Right lobe of liver (tissue), 6 donors: Measurements from ENCODE around the gene UNC13D. TPM values are rescaled to one million over a fixed set of nuclear protein-coding genes. Genes with fewer than 3 reads are reported as not detected.
A peak's percentile ranks its signal among the peaks of the same experiment; 100 is the strongest.

ENCODE experiments used
- ATAC-seq, 4 donors: fragments of 200-7000 bp; cut with Tn5 transposase; one replicate each; pipeline ENCODE4 v1.9.1; 2020; ENCODE audit warnings: mild to moderate bottlenecking in 4 of 4, moderate library complexity in 4 of 4
- DNase-seq, 3 donors: peaks; one replicate each; pipeline ENCODE4 v3.0.0-alpha.2; 2020
- H3K27ac ChIP-seq, 3 donors: fragments of 200-600 bp; one replicate each; pipeline ENCODE4 v1.8.0; 2022
- H3K27me3 ChIP-seq, 2 donors: fragments of 200-600 bp; one replicate each; pipeline ENCODE4 v1.8.0; 2022
- H3K36me3 ChIP-seq, 4 donors: fragments of 200-600 bp; sonication (generic) in 1 of 4; one replicate each; pipeline versions ENCODE4 v1.5.1 to v1.8.0; 2017 to 2022; ENCODE audit warnings: control low read depth in 1 of 4
- H3K4me1 ChIP-seq, 4 donors: fragments of 200-600 bp; sonication (generic) in 1 of 4; one replicate each; pipeline versions ENCODE4 v1.5.1 to v1.8.0; 2017 to 2022; ENCODE audit warnings: control low read depth in 1 of 4
- H3K4me3 ChIP-seq, 3 donors: fragments of 200-600 bp; one replicate each; pipeline ENCODE4 v1.8.0; 2022
- H3K9me3 ChIP-seq, 4 donors: fragments of 200-600 bp; sonication (generic) in 1 of 4; one replicate each; pipeline versions ENCODE4 v1.5.1 to v1.8.0; 2017 to 2022; ENCODE audit warnings: control low read depth in 1 of 4
- POLR2A ChIP-seq: fragments of 450-650 bp; IDR thresholded peaks from one replicate; pipeline ENCODE4 v1.6.1; 2017; ENCODE audit warnings: antibody characterized with exemption, mild to moderate bottlenecking
- WGBS: methylation state at CpG from one replicate; pipeline ENCODE4 v1.1.6; 2018; ENCODE audit warnings: low coverage, low lambda C conversion rate; ENCODE audit not compliant: insufficient coverage; ENCODE audit errors: missing lambda C conversion rate; 5-methylcytosine and 5-hydroxymethylcytosine counted together
- intact Hi-C, 2 donors: fragments of 100-400 bp; cut with DNase I; formaldehyde crosslinking; loops; one replicate each; pipeline versions ENCODE4 v1.11.2 to v1.14.1; 2022
- total RNA-seq, 6 experiments: library from RNA; depleted of rRNA in 2 of 6; stranded (reverse); fragments of >200 nt in 2 of 6; fragmentation: NEBNext Ultra II Directional in 3 of 6; extraction: Animal tissue kit (Norgen Biotek cat#: 25700) in 3 of 6; gene quantifications; one replicate each; pipeline versions ENCODE4 v1.1.0 to v1.2.4, GENCODE V29; 2016 to 2023
- TF ChIP-seq, protein P1 (sequence below), 4 donors: fragments of 200-600 bp in 3 of 4; fragments of 450-650 bp in 1 of 4; IDR thresholded peaks; one replicate each; pipeline versions ENCODE4 v1.5.1 to v1.8.0; 2016 to 2022; ENCODE audit warnings: antibody characterized with exemption in 4 of 4, mild to moderate bottlenecking in 2 of 4
- donor health status: DM: no; HTN: yes; CAD: no.
- donor health status: DM: no; HTN: no; CAD: no.
- donor health status: DM: no; HTN: no; CAD: no.
- donor health status: DM: no; HTN: yes; CAD: no.
- donor health status: DM: no; HTN: yes; CAD: no.

UNC13D gene
- total RNA-seq, 6 experiments from 2014 or later, result 3.4 to 12.5 (median 10.7) TPM

DNA sequence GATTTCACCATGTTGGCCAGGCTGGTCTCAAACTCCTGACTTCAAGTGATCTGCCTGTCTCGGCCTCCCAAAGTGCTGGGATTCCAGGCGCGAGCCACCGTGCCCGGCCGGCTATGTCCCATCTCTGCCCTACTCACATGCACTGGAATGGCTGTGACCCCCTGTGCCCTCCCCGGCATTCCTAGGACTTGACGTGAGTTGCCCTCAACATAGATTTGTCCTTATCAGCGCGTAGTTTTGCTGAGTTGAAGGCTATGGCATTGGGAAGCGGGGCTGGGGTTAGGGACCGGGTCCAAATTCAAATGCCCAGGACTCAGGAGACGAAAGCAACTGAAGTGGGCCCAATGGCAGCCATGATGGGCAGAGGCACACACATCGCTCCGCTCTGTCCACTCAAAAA, 5.8 kb downstream of the UNC13D start:
- TF ChIP-seq, protein P1, sequence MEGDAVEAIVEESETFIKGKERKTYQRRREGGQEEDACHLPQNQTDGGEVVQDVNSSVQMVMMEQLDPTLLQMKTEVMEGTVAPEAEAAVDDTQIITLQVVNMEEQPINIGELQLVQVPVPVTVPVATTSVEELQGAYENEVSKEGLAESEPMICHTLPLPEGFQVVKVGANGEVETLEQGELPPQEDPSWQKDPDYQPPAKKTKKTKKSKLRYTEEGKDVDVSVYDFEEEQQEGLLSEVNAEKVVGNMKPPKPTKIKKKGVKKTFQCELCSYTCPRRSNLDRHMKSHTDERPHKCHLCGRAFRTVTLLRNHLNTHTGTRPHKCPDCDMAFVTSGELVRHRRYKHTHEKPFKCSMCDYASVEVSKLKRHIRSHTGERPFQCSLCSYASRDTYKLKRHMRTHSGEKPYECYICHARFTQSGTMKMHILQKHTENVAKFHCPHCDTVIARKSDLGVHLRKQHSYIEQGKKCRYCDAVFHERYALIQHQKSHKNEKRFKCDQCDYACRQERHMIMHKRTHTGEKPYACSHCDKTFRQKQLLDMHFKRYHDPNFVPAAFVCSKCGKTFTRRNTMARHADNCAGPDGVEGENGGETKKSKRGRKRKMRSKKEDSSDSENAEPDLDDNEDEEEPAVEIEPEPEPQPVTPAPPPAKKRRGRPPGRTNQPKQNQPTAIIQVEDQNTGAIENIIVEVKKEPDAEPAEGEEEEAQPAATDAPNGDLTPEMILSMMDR (IDR thresholded peaks at IDR 0.05), result no peak
- TF ChIP-seq POLR2A, result no peak
- Histone ChIP-seq H3K36me3 (peaks cover 0 to 10% (median 1%) of the 10 kb centered on the region in 4 donors), H3K9me3 (no peaks in the 10 kb centered on the region), H3K27me3 (no peaks in the 10 kb centered on the region), H3K4me1 (no peaks in the 10 kb centered on the region), H3K4me3 (no peak overlapping the region), H3K27ac (no peak overlapping the region)
- DNase-seq, result no peak
- intact Hi-C loops, result no loop called here
- no peak for ATAC-seq
- 93% methylated on average over 8 of the region's 15 CpGs for WGBS

DNA sequence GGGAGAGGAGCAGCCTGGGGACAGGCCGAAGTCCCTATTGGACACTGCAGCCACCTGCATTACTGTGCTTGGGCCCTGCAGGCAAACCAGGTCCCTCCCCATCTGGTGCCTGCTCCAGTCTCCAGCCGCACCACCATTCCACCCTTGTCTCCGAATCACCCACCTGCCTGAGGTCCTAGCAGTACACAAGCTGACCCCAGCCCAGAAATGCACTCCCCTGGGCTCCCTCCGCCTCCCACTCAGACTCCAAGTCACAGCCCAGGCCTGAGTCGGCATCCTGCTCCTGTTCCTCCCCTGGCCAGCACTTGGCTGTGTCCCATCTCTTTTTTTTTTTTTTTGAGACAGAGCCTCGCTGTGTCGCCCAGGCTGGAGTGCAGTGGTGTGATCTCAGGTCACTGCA, 6.3 kb downstream of the UNC13D start:
- no peak for DNase-seq
- H3K36me3 ChIP-seq, result peaks cover 0 to 15% (median 1%) of the 10 kb centered on the region in 4 donors

DNA sequence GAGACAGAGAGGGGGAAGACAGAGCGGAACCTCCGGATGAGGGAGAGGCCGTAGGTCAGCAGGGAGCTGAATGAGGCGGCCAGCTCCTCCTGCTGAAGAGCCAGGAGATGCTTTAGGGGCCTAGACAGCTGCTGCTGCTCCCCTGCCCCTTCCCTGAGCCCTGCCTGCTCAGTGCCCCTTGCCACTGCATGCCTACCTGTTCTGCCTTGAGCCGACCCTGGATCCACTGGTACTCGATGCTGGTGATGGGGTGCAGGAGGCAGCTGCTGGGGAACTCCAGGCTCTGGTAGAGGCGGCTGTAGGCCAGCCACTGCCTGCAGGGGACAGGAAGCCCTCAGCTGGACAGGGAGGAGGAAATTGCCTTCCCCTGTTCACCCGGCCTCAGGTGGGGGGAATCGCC, 7.6 kb downstream of the UNC13D start:
- DNase-seq (no peak), ATAC-seq (no peak)
- intact Hi-C loops, result no loop called here
- Histone ChIP-seq H3K9me3 (no peaks in the 10 kb centered on the region), H3K27ac (no peak overlapping the region), H3K27me3 (no peaks in the 10 kb centered on the region), H3K36me3 (peaks cover 0 to 16% (median 1%) of the 10 kb centered on the region in 4 donors), H3K4me3 (no peak overlapping the region), H3K4me1 (no peaks in the 10 kb centered on the region)
- 95% methylated on average over 6 of the region's 9 CpGs for WGBS
- TF ChIP-seq, protein P1 (IDR thresholded peaks at IDR 0.05), result no peak
- no peak for TF ChIP-seq POLR2A

More for the DNA sequence above, 6.3 kb downstream of the UNC13D start:
- intact Hi-C loops, result no loop called here
- no peaks in the 10 kb centered on the region for H3K9me3 ChIP-seq
- ATAC-seq, result peak in 2 of 4 donors; percentile 5 to 28
- WGBS, result 83% methylated on average over 2 of the region's 7 CpGs
- no peak overlapping the region for H3K27ac ChIP-seq
- H3K4me3 ChIP-seq, result no peak overlapping the region
- TF ChIP-seq, protein P1 (IDR thresholded peaks at IDR 0.05), result no peak
- TF ChIP-seq POLR2A, result no peak
- H3K27me3 ChIP-seq, result no peaks in the 10 kb centered on the region
- H3K4me1 ChIP-seq, result no peaks in the 10 kb centered on the region

DNA sequence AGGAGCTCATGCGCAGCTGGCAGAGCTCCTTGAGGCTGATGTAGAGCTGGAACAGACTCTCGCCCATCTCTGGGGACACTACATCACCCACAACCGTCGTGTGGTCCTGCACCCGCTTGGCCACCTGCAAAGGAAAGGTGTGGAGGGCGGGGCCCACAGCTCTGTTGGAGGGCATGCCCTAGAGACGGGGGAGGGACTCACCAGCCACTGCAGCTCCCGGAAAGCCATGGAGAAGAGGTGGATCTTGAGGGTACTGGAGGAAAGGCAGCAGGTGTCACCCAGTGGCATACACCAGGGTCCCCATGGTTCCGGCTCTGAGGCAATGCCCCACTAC, 8.6 kb downstream of the UNC13D start:
- no peak for DNase-seq
- Histone ChIP-seq H3K9me3 (no peaks in the 10 kb centered on the region), H3K27ac (no peak overlapping the region), H3K4me1 (no peaks in the 10 kb centered on the region), H3K4me3 (no peak overlapping the region), H3K27me3 (no peaks in the 10 kb centered on the region), H3K36me3 (peaks cover 0 to 23% (median 1%) of the 10 kb centered on the region in 4 donors)
- TF ChIP-seq, protein P1 (IDR thresholded peaks at IDR 0.05), result no peak
- no peak for TF ChIP-seq POLR2A
- 100% methylated on average over 2 of the region's 9 CpGs for WGBS
- ATAC-seq, result no peak
- intact Hi-C loops, result no loop called here
